AG10803 (cell line): ENCODE results near the gene MIR17HG.

Source experiments
- DNase-seq: peaks from one replicate; pipeline ENCODE4 v3.0.0; 2010; ENCODE audit warnings: low read depth
- H3K4me3 ChIP-seq: 2 replicates; pipeline ENCODE4 v1.5.1; 2011; ENCODE audit warnings: mild to moderate bottlenecking, low read length, control low read depth
- CTCF ChIP-seq: conservative IDR thresholded peaks from 2 replicates; pipeline ENCODE4 v1.5.1; 2011; ENCODE audit warnings: mild to moderate bottlenecking, low read length, control low read depth, inconsistent platforms

MIR17HG gene

GRCh38 chr13:91359111-91359510 lies 11.6 kb downstream of the MIR17HG start:
- no peak for TF ChIP-seq CTCF
- no peak overlapping the region for H3K4me3 ChIP-seq
- DNase-seq = no peak

- DNase-seq = no peak
- H3K4me3 ChIP-seq = no peak overlapping the region
- TF ChIP-seq CTCF = no peak
These were observed 12.1 kb downstream of the MIR17HG start for GRCh38 chr13:91359631-91360030.

- no peak for TF ChIP-seq CTCF
- DNase-seq = no peak
- H3K4me3 ChIP-seq = no peak overlapping the region
These were observed 12.8 kb downstream of the MIR17HG start for GRCh38 chr13:91360246-91360751.

- TF ChIP-seq CTCF = no peak
These were observed 14.3 kb downstream of the MIR17HG start for GRCh38 chr13:91361755-91362271.

GRCh38 chr13:91362908-91363307 lies 15.4 kb downstream of the MIR17HG start:
- no peak overlapping the region for H3K4me3 ChIP-seq
- no peak for DNase-seq
- TF ChIP-seq CTCF = no peak

More at GRCh38 chr13:91361755-91362271, 14.3 kb downstream of the MIR17HG start:
- no peak for DNase-seq
- no peak overlapping the region for H3K4me3 ChIP-seq

- TF ChIP-seq CTCF = no peak
- no peak overlapping the region for H3K4me3 ChIP-seq
- DNase-seq = no peak
These were observed 20.6 kb downstream of the MIR17HG start for GRCh38 chr13:91368101-91368500.

- TF ChIP-seq CTCF = no peak
- H3K4me3 ChIP-seq = no peak overlapping the region
- DNase-seq = no peak
These were observed 21.4 kb downstream of the MIR17HG start for GRCh38 chr13:91368676-91369440.
